MM.1S (cell line): Measurements from ENCODE around the gene ELN.

Source experiments
- DNase-seq: peaks from one replicate; pipeline ENCODE4 v3.0.0-alpha.2; 2015
- H2AFZ ChIP-seq: fragments of 300-600 bp; sonication (generic); 2 replicates; pipeline ENCODE4 v1.6.0; 2016; ENCODE audit warnings: antibody characterized with exemption, low read length
- H3F3A ChIP-seq: fragments of 300-600 bp; sonication (generic); 2 replicates; pipeline ENCODE4 v1.6.1; 2016; ENCODE audit warnings: mild to moderate bottlenecking, antibody characterized with exemption, low read length, moderate library complexity, mixed read lengths; ENCODE audit not compliant: insufficient read depth
- H3K27ac ChIP-seq: fragments of 300-600 bp; sonication (generic); 2 replicates; pipeline ENCODE4 v1.5.1; 2016; ENCODE audit warnings: mild to moderate bottlenecking, low read length
- H3K27me3 ChIP-seq: fragments of 300-600 bp; sonication (generic); replicated peaks from 2 replicates; pipeline ENCODE4 v1.6.0; 2016; ENCODE audit warnings: low read length; ENCODE audit not compliant: insufficient read depth
- H3K36me3 ChIP-seq: fragments of 300-600 bp; sonication (generic); replicated peaks from 2 replicates; pipeline ENCODE4 v1.6.1; 2016; ENCODE audit warnings: mild to moderate bottlenecking, low read length, mixed read lengths; ENCODE audit not compliant: insufficient read depth
- H3K4me1 ChIP-seq: fragments of 300-600 bp; sonication (generic); 2 replicates; pipeline ENCODE4 v1.6.1; 2016; ENCODE audit warnings: low read length, mixed read lengths
- H3K4me2 ChIP-seq: fragments of 300-600 bp; sonication (generic); 2 replicates; pipeline ENCODE4 v1.6.0; 2016; ENCODE audit warnings: low read depth, low read length
- H3K4me3 ChIP-seq: fragments of 300-600 bp; sonication (generic); 2 replicates; pipeline ENCODE4 v1.5.1; 2016; ENCODE audit warnings: low read length, mixed read lengths
- H3K79me2 ChIP-seq: fragments of 300-600 bp; sonication (generic); 2 replicates; pipeline ENCODE4 v1.6.1; 2016; ENCODE audit warnings: mixed run types, low read length, mixed read lengths
- H3K9ac ChIP-seq: fragments of 300-600 bp; sonication (generic); 2 replicates; pipeline ENCODE4 v1.6.1; 2016; ENCODE audit warnings: low read length, mixed read lengths
- H3K9me2 ChIP-seq: fragments of 300-600 bp; sonication (generic); replicated peaks from 2 replicates; pipeline ENCODE4 v1.6.1; 2016; ENCODE audit warnings: mild to moderate bottlenecking, low read length, mixed read lengths; ENCODE audit not compliant: insufficient read depth
- H3K9me3 ChIP-seq: fragments of 300-600 bp; sonication (generic); replicated peaks from 2 replicates; pipeline ENCODE4 v1.6.1; 2016; ENCODE audit warnings: mild to moderate bottlenecking, low read length, mixed read lengths; ENCODE audit not compliant: insufficient read depth
- H4K20me1 ChIP-seq: fragments of 300-600 bp; sonication (generic); 2 replicates; pipeline ENCODE4 v1.6.1; 2016; ENCODE audit warnings: mild to moderate bottlenecking, low read length, moderate library complexity, mixed read lengths; ENCODE audit not compliant: insufficient read depth
- EZH2 ChIP-seq: fragments of 300-600 bp; sonication (generic); optimal IDR thresholded peaks from 2 replicates; pipeline ENCODE3; 2017; ENCODE audit warnings: low read depth, mild to moderate bottlenecking, antibody characterized with exemption, low read length, mixed read lengths
- EZH2phosphoT487 ChIP-seq: fragments of 300-600 bp; sonication (generic); IDR thresholded peaks from 2 replicates; pipeline ENCODE4 v1.6.1; 2018; ENCODE audit warnings: antibody characterized with exemption, low read length
- TF ChIP-seq, protein P1 (sequence below): fragments of 300-600 bp; sonication (generic); IDR thresholded peaks from 2 replicates; pipeline ENCODE4 v1.5.1; 2016; ENCODE audit warnings: antibody characterized with exemption, low read length, mixed read lengths

The ELN gene

DNA sequence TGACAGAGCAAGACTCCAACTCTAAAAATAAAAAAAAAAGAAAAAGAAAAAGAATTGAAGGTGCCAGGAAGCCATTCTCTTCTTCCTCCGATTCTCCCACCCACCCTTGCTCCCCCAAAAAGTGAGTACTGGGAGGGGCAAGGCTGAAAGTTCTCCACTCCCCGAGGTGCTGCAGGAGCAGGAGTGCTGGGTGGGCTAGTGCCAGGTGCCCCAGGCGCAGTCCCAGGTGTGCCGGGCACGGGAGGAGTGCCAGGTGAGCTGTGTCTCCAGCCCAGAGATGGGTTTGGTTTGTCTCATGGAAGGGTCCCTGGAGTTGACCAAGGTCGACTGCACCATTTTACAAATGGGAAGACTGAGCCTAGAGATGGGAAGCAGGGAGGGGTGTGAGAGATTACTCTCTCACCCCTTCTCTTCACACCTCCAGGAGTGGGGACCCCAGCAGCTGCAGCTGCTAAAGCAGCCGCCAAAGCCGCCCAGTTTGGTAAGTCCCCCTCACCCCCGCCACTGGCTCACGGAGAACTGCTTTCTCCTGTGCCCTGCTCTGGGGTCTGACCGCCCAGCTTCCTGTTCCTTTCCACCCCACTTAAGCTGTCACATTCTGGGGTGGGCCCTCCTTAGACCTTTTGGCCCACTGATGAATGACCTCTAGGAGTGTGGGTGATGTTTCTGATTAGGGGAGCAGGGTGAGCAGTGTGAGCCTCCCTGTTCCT lies 29.4 kb downstream of the ELN start:
- no peak for TF ChIP-seq EZH2phosphoT487
- TF ChIP-seq EZH2, result no peak
- TF ChIP-seq, protein P1, sequence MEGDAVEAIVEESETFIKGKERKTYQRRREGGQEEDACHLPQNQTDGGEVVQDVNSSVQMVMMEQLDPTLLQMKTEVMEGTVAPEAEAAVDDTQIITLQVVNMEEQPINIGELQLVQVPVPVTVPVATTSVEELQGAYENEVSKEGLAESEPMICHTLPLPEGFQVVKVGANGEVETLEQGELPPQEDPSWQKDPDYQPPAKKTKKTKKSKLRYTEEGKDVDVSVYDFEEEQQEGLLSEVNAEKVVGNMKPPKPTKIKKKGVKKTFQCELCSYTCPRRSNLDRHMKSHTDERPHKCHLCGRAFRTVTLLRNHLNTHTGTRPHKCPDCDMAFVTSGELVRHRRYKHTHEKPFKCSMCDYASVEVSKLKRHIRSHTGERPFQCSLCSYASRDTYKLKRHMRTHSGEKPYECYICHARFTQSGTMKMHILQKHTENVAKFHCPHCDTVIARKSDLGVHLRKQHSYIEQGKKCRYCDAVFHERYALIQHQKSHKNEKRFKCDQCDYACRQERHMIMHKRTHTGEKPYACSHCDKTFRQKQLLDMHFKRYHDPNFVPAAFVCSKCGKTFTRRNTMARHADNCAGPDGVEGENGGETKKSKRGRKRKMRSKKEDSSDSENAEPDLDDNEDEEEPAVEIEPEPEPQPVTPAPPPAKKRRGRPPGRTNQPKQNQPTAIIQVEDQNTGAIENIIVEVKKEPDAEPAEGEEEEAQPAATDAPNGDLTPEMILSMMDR, result no peak
- Histone ChIP-seq H3K36me3 (no peaks in the 10 kb centered on the region), H4K20me1 (no peaks in the 10 kb centered on the region), H3K9me2 (no peaks in the 10 kb centered on the region), H3K4me3 (no peak overlapping the region), H3K9ac (no peak overlapping the region), H3K79me2 (no peaks in the 10 kb centered on the region), H3K27me3 (peaks cover 50% of the 10 kb centered on the region), H3K27ac (no peak overlapping the region), H3F3A (no peaks in the 10 kb centered on the region), H3K9me3 (no peaks in the 10 kb centered on the region), H3K4me2 (no peak overlapping the region), H2AFZ (no peak overlapping the region), H3K4me1 (no peaks in the 10 kb centered on the region)
- no peak for DNase-seq

DNA sequence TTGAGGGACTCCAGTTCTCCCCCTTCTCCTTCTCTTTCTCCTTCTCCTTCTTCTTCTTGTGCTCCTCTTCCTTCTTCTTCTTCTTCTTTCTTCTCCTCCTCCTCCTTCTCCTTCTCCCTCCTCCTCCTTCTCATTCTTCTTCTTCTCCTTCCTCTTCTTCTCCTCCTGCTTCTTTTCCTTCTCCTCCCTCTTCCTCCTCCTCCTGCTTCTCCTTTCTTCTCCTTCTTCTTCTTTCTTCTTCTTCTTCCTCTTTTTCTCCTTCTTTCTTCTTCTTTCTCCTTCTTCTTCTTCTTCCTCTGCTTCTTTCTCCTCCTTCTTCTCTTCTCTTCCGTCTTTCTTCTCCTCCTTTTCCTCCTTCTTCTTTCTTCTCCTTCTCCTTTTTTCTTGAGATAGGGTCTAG lies 30.0 kb downstream of the ELN start:
- H3K4me2 ChIP-seq, result no peak overlapping the region
- H3F3A ChIP-seq, result no peaks in the 10 kb centered on the region
- H3K79me2 ChIP-seq, result no peaks in the 10 kb centered on the region
- no peak overlapping the region for H2AFZ ChIP-seq
- no peak for TF ChIP-seq EZH2
- no peak for TF ChIP-seq EZH2phosphoT487
- H4K20me1 ChIP-seq, result no peaks in the 10 kb centered on the region
- H3K9ac ChIP-seq, result no peak overlapping the region
- peaks cover 47% of the 10 kb centered on the region for H3K27me3 ChIP-seq
- H3K4me3 ChIP-seq, result no peak overlapping the region
- H3K27ac ChIP-seq, result no peak overlapping the region
- H3K9me3 ChIP-seq, result no peaks in the 10 kb centered on the region
- no peak for DNase-seq
- no peaks in the 10 kb centered on the region for H3K9me2 ChIP-seq
- H3K36me3 ChIP-seq, result no peaks in the 10 kb centered on the region
- H3K4me1 ChIP-seq, result no peaks in the 10 kb centered on the region

DNA sequence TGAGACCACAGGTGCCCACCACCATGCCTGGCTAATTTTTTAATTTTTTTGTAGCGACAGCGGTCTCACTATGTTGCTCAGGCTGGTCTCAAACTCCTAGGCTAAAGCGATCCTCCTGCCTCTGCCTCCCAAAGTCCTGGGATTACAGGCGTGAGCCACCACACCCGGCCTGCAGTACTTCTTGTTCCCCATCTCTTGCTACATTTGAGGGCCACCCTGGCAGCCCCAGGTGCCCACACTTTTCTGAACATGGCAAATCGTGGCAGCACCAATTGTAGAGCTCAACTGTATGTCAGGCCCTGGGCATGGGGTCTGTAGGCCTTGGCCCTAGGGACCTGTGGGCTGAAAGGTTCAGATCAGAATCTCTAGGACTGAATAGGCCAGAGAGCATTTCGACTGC lies 30.5 kb downstream of the ELN start:
- TF ChIP-seq EZH2 (no peak), EZH2phosphoT487 (no peak)
- TF ChIP-seq, protein P1, result no peak
- Histone ChIP-seq H3F3A (no peaks in the 10 kb centered on the region), H3K79me2 (no peaks in the 10 kb centered on the region), H3K9me3 (no peaks in the 10 kb centered on the region), H2AFZ (no peak overlapping the region), H3K9ac (no peak overlapping the region), H3K4me1 (no peaks in the 10 kb centered on the region), H3K36me3 (no peaks in the 10 kb centered on the region), H3K27ac (no peak overlapping the region), H3K4me2 (no peak overlapping the region), H3K4me3 (no peak overlapping the region), H3K9me2 (no peaks in the 10 kb centered on the region), H3K27me3 (peaks cover 42% of the 10 kb centered on the region), H4K20me1 (no peaks in the 10 kb centered on the region)
- DNase-seq, result no peak

DNA sequence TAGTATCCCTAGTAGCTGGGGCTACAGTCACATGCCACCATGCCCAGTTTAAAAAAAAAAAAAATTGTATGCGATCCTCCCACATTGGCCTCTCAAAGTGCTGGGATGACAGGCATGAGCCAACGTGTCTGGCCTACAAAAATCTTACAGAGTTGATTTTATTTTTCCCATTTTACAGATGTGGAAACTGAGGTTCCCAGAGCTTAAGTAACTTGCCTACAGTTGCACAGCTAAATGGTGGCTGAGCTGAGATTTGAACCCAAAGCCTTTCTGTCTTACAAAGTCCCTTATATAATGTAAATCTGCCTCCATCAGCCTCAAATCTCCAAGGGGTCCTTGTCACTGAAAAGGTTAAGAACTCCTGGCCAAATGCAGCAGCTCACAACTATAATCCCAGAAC lies 31.1 kb downstream of the ELN start:
- Histone ChIP-seq H3K4me3 (no peak overlapping the region), H3K4me2 (no peak overlapping the region), H3K27ac (no peak overlapping the region), H3K9me3 (no peaks in the 10 kb centered on the region), H2AFZ (no peak overlapping the region), H3K36me3 (no peaks in the 10 kb centered on the region), H4K20me1 (no peaks in the 10 kb centered on the region), H3K4me1 (no peaks in the 10 kb centered on the region), H3K9ac (no peak overlapping the region), H3K79me2 (no peaks in the 10 kb centered on the region), H3K9me2 (no peaks in the 10 kb centered on the region), H3F3A (no peaks in the 10 kb centered on the region), H3K27me3 (peaks cover 42% of the 10 kb centered on the region)
- TF ChIP-seq, protein P1, result no peak
- TF ChIP-seq EZH2phosphoT487, result no peak
- TF ChIP-seq EZH2, result no peak
- DNase-seq, result no peak
